SK-N-SH treated with all-trans-retinoic acid at 6 μM for 48 hours (cell line): ENCODE data around the gene NAT8L.

Experiments
- ARNTL ChIP-seq: fragments of 450-650 bp; formaldehyde crosslinking; IDR thresholded peaks from 2 replicates; pipeline ENCODE4 v1.5.0; 2020; ENCODE audit warnings: low read depth, mild to moderate bottlenecking, moderate library complexity, borderline replicate concordance
- BACH2 ChIP-seq: fragments of 250-450 bp; sonication (Bioruptor Pico); IDR thresholded peaks from 2 replicates; pipeline ENCODE4 v1.9.0; 2021; ENCODE audit warnings: mild to moderate bottlenecking, borderline replicate concordance
- CSRNP3 ChIP-seq: fragments of 250-450 bp; sonication (Bioruptor Pico); IDR thresholded peaks from 2 replicates; pipeline ENCODE4 v1.5.1; 2021; ENCODE audit warnings: mild to moderate bottlenecking, moderate library complexity
- ESRRG ChIP-seq: fragments of 250-450 bp; sonication (Bioruptor Pico); IDR thresholded peaks from 2 replicates; pipeline ENCODE4 v1.6.1; 2021; ENCODE audit warnings: mild to moderate bottlenecking
- GLIS3 ChIP-seq: fragments of 250-450 bp; sonication (Bioruptor Pico); IDR thresholded peaks from 2 replicates; pipeline ENCODE4 v1.5.0; 2020; ENCODE audit warnings: mild to moderate bottlenecking, moderate library complexity
- OSR1 ChIP-seq: fragments of 250-450 bp; sonication (Bioruptor Pico); IDR thresholded peaks from 2 replicates; pipeline ENCODE4 v1.8.0; 2022; ENCODE audit warnings: moderate library complexity, mild to moderate bottlenecking, inconsistent platforms
- PATZ1 ChIP-seq: fragments of 250-450 bp; sonication (Bioruptor Pico); IDR thresholded peaks from 2 replicates; pipeline ENCODE4 v1.8.0; 2020; ENCODE audit warnings: mild to moderate bottlenecking, moderate library complexity, borderline replicate concordance
- TOX ChIP-seq: fragments of 250-450 bp; sonication (Bioruptor Pico); IDR thresholded peaks from 2 replicates; pipeline ENCODE4 v1.8.0; 2021; ENCODE audit warnings: mild to moderate bottlenecking, moderate library complexity, borderline replicate concordance
- ZFP3 ChIP-seq: fragments of 250-450 bp; sonication (Bioruptor Pico); IDR thresholded peaks from 2 replicates; pipeline ENCODE4 v1.5.0; 2020; ENCODE audit warnings: mild to moderate bottlenecking, moderate library complexity
- ZFP30 ChIP-seq: fragments of 450-650 bp; formaldehyde crosslinking; IDR thresholded peaks from 2 replicates; pipeline ENCODE4 v1.5.0; 2022; ENCODE audit warnings: mild to moderate bottlenecking, moderate library complexity

GRCh38 chr4:2082627-2083026 lies 23.5 kb downstream of the NAT8L start:
- TF ChIP-seq PATZ1 (CRISPR knock-in tag) (no peak), ZFP3 (CRISPR knock-in tag) (no peak), GLIS3 (CRISPR knock-in tag) (no peak), BACH2 (CRISPR knock-in tag) (no peak), OSR1 (no peak), CSRNP3 (no peak), ZFP30 (CRISPR knock-in tag) (no peak), ESRRG (CRISPR knock-in tag) (no peak), TOX (CRISPR knock-in tag) (no peak), ARNTL (CRISPR knock-in tag) (no peak)
